Muscle of leg (tissue), 9 donors: ENCODE results near the gene KIR3DL1. TPM values are rescaled to one million over a fixed set of nuclear protein-coding genes. Genes with fewer than 3 reads are reported as not detected.

Experiments
- polyA plus RNA-seq, 8 donors: library from polyadenylated mRNA; unstranded; fragments of 120-200 nt; gene quantifications; one replicate each; pipeline versions ENCODE4 v1.2.1 to v1.2.3, GENCODE V29; 2013; ENCODE audit warnings: inconsistent platforms in 1 of 8, low replicate concordance in 1 of 8; ENCODE audit not compliant: insufficient read length in 8 of 8, insufficient read depth in 1 of 8
- total RNA-seq: library from RNA; stranded (reverse); fragments of 120-200 nt; gene quantifications from one replicate; pipeline ENCODE4 v1.2.4, GENCODE V29; 2013

The KIR3DL1 gene
- total and polyA plus RNA-seq, 9 donors = 0.12 TPM; not detected in 8

Other genes starting within 250 kb of the KIR3DL1 start
- 0.53 TPM for gene LILRA2, start 242.7 kb upstream of the KIR3DL1 start, total RNA-seq
- gene LILRA2, start 242.7 kb upstream of the KIR3DL1 start, polyA plus RNA-seq = 1 to 10 TPM in 4 of 8 donors, under 1 TPM in 4; 0.51 to 1.6 (median 1.0) TPM
- 0.31 TPM for gene LILRA1, start 222.8 kb upstream of the KIR3DL1 start, total RNA-seq
- under 1 TPM; 0.30 to 0.73 (median 0.42) TPM for gene LILRA1, start 222.8 kb upstream of the KIR3DL1 start, polyA plus RNA-seq
- gene LILRB1, start 186.0 kb upstream of the KIR3DL1 start, total RNA-seq = 0.53 TPM
- 1 to 10 TPM in 7 of 8 donors, under 1 TPM in 1; 0.98 to 2.1 (median 1.2) TPM for gene LILRB1, start 186.0 kb upstream of the KIR3DL1 start, polyA plus RNA-seq
- gene LILRB4, start 153.5 kb upstream of the KIR3DL1 start, total RNA-seq = 0.71 TPM
- 1 to 10 TPM in 6 of 8 donors, under 1 TPM in 2; 0.93 to 2.1 (median 1.2) TPM for gene LILRB4, start 153.5 kb upstream of the KIR3DL1 start, polyA plus RNA-seq
- gene KIR3DL3, start 92.0 kb upstream of the KIR3DL1 start, total RNA-seq = not detected
- not detected for gene KIR3DL3, start 92.0 kb upstream of the KIR3DL1 start, polyA plus RNA-seq
- gene KIR2DL3, start 78.0 kb upstream of the KIR3DL1 start, total RNA-seq = not detected
- gene KIR2DL3, start 78.0 kb upstream of the KIR3DL1 start, polyA plus RNA-seq = not detected
- gene KIR2DL1, start 46.7 kb upstream of the KIR3DL1 start, total RNA-seq = not detected
- gene KIR2DL1, start 46.7 kb upstream of the KIR3DL1 start, polyA plus RNA-seq = under 1 TPM in 1 of 8 donors, not detected in 7; 0.12 TPM
- gene KIR2DL4, start 12.9 kb upstream of the KIR3DL1 start, total RNA-seq = 0.04 TPM
- gene KIR2DL4, start 12.9 kb upstream of the KIR3DL1 start, polyA plus RNA-seq = not detected
- gene KIR2DS4, start 16.2 kb downstream of the KIR3DL1 start, total RNA-seq = not detected
- gene KIR2DS4, start 16.2 kb downstream of the KIR3DL1 start, polyA plus RNA-seq = under 1 TPM in 2 of 8 donors, not detected in 6; 0.07 to 0.13 TPM
- gene KIR3DL2, start 34.0 kb downstream of the KIR3DL1 start, total RNA-seq = not detected
- gene KIR3DL2, start 34.0 kb downstream of the KIR3DL1 start, polyA plus RNA-seq = not detected
- gene FCAR, start 57.8 kb downstream of the KIR3DL1 start, total RNA-seq = not detected
- under 1 TPM in 7 of 8 donors, not detected in 1; 0.12 to 0.56 (median 0.44) TPM for gene FCAR, start 57.8 kb downstream of the KIR3DL1 start, polyA plus RNA-seq
- not detected for gene NCR1, start 89.7 kb downstream of the KIR3DL1 start, total RNA-seq
- under 1 TPM in 7 of 8 donors, not detected in 1; 0.08 to 0.44 (median 0.14) TPM for gene NCR1, start 89.7 kb downstream of the KIR3DL1 start, polyA plus RNA-seq
- not detected for gene NLRP7, start 131.1 kb downstream of the KIR3DL1 start, total RNA-seq
- gene NLRP7, start 131.1 kb downstream of the KIR3DL1 start, polyA plus RNA-seq = under 1 TPM in 2 of 8 donors, not detected in 6; 0.08 to 0.09 TPM
- gene NLRP2, start 149.9 kb downstream of the KIR3DL1 start, total RNA-seq = 1.3 TPM
- 1 to 10 TPM in 4 of 8 donors, under 1 TPM in 4; 0.31 to 3.5 (median 0.96) TPM for gene NLRP2, start 149.9 kb downstream of the KIR3DL1 start, polyA plus RNA-seq
- gene GP6, start 221.8 kb downstream of the KIR3DL1 start, total RNA-seq = 0.09 TPM
- under 1 TPM in 7 of 8 donors, not detected in 1; 0.10 to 0.56 (median 0.20) TPM for gene GP6, start 221.8 kb downstream of the KIR3DL1 start, polyA plus RNA-seq
- 11.5 TPM for gene RDH13, start 246.7 kb downstream of the KIR3DL1 start, total RNA-seq
- 10 to 100 TPM in 7 of 8 donors, 1 to 10 TPM in 1; 7.2 to 16.7 (median 12.1) TPM for gene RDH13, start 246.7 kb downstream of the KIR3DL1 start, polyA plus RNA-seq